Stimulated activated CD4-positive, alpha-beta T cell treated with anti-CD3 and anti-CD28 coated beads, TNF-alpha, amount 100 ng/mL, for 4 hours (primary cell): ENCODE data around the gene MLC1.

Experiments
- DNase-seq, 3 experiments: peaks; one replicate each; pipeline ENCODE4 v3.0.0-alpha.2; 2020; ENCODE audit warnings: low read depth in 3 of 3

MLC1 gene

GRCh38 chr22:50085211-50085972 lies at the start of gene MLC1:
MLC1 (minus strand) TSS chr22:50085426; CDS start chr22:50084902, 524 bp downstream.
- no peak for DNase-seq

DNA sequence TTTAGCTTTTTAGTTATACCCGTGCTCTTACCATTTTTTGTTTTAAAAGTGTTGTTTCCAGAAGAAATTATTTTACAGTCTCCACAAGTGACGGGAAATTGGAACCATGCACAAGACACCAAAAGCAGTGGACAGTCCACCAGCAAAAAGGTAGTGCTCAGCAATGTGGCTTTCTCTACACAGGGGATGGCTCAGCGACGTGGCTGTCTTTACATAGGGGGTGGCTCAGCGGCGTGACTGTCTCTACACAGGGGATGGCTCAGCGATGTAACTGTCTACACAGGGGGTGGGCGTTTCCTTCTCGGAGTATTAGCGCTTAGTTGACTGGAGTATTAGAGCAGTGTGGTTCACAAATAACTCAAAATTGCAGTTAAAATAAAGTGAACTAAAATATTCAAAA lies 49.3 kb upstream of the MLC1 start:
- DNase-seq, result no peak

DNA sequence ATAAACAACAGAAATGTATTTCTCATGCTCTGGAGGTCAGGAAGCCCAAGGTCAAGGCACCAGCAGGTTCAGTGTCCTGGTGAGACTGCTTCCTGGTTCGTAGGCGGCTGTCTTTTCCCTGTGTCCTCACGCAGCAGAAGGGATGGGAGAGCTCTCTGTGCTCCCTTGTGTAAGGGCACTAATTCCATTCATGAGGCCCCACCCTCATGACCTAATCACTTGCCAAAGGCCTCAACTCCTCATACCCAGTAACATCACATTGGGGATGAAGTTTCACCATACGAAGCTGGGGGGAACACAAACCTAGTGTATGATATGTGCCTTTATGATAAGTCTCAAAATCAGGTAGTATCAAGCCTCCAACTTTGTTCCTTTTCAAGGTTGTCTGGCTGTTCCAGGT lies 46.7 kb upstream of the MLC1 start:
- no peak for DNase-seq

DNA sequence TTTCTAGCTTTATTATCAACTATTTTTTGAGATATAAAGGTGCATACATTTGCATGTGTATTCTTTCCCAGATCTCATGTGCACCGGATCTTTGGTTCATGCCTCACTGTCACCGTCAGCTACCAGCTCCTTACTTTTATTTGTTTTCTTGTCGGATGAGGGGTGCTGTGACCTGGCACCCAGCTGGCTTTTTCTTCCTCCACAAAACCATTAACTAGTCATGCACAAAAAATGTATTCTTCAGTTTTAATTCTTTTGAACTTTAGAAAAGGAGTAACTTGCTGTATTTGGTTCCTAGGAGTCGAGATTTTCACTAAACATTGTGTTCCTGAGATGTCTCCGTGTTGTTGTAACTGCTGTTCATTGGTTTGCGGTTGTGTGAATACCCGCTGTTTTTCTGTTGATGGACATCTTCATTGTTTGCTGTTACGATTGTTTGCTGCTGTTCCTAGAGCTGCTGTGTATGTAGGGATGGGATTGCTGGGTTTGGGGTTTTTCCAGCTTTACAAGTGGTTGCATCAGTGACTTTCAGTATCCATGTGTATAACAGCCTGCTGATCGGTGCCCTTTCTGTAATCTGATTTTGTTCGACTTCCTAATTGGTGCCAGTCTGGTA lies 44.0 kb upstream of the MLC1 start:
- DNase-seq, result no peak

- DNase-seq, result no peak
Measured at GRCh38 chr22:50125029-50125428, 39.8 kb upstream of the MLC1 start.

DNA sequence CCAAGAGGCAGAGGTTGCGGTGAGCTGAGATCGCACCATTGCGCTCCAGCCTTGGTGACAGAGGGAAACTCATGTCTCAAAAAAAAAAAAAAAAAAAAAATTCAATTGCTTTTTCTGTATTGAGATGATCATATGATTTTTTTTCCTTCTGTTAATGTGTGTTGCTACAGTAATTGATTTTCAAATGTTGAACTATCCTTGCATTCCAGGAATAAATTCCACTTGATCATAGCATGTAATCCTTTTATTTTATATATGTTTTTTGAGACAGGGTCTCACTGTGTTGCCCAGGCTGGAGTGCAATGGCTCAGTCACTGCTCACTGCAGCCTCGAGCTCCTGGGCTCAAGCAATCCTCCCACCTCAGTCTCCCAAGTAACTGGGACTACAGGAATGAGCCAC lies 37.9 kb upstream of the MLC1 start:
- no peak for DNase-seq

DNA sequence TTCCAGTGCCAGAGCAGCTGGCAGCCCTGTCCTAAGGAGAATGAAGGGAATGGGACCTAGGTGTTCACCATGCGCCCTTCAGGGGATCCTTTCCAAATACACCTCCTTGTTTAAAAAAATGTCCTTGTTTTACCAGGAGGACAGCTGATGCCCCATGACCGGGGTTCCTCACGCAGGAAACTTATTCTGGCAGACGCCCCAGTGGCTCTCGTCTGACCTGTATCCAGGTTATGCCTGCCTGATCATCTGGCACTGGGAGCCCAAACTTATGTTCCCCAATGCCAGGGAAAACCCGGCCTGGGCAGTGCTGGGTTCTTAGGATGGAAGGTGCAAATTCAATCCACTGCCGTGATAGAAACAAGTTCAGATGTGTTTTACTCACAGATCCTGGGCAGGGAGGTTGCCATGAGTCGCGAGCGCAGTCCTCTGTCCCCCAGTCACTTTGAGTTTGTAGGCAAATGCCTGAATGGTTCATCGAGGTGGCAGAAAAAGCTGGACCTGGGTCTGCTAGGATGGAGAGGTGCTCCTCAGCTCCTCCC lies 36.0 kb upstream of the MLC1 start:
- DNase-seq, result no peak

- DNase-seq, result no peak
Measured at GRCh38 chr22:50119768-50120251, 34.6 kb upstream of the MLC1 start.

GRCh38 chr22:50119169-50119767 lies 34.0 kb upstream of the MLC1 start:
- no peak for DNase-seq

GRCh38 chr22:50118557-50119168 lies 33.4 kb upstream of the MLC1 start:
- DNase-seq, result no peak

DNA sequence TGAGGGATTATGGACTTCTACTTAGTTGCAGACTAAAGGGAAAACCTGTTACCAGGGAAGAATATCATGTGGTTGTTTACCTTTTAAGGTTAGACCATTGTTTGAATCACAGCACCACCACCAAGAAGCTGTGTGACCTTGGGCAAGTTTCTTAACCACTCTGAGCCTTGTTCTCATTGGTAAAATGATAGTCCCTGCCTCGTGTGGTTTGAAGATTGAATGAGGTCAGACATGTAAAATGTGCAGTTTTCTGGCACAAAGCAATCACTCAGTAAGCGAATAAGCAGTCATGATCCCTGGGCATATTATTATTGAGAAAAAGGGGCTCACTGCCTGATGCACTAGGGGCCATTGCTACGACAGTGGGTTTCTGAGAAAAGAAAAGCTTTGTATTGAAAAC lies 32.9 kb upstream of the MLC1 start:
- DNase-seq, result no peak

DNA sequence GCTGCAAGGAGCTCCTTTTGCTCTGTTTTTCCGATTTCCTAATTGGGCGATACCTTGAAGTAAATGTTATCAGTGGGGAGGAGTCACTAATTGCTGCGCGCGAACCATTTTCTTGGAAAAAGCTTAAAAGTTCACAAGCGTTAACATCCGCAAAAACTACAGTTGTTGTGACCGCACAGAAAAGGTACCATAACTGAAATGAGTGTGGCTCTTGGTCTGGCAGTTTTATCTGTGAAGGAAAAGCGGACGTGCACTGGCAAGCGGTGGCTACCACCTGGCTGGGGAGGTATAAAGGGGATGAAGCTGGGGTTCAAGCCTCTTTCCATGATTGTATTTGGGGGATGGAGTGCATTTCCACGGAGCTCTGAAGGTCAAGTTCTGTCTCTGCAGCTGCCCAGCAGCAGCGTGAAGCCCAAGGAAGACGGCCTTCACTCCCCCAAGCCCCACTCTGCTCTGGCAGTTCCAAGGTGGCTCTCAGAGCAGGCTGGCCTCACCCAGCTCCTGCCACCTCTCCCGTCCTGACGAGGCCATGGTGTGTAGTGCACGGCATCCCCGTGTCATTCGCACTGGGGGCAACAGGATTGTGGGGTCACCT lies 32.0 kb upstream of the MLC1 start:
- no peak for DNase-seq

DNA sequence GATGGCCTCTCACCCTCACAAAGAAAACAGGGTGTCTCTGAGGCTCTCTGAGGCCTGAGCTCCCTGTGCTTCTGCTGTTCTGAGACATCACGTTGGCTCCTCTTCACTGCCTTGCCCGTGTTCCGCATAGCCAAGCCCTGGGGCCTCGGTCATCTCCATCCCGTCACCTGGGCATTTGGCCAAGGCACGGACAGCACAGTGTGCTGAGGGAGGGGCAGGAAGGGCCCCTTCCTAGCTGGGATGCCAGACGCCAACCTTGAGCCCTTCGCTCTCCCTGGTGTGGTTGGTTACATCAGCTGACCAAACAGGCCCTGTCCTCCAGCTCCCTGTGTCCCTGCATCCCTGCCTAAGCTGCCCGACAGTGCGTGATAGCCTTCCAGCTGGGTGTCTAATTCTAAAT lies 30.5 kb upstream of the MLC1 start:
- DNase-seq, result no peak

DNA sequence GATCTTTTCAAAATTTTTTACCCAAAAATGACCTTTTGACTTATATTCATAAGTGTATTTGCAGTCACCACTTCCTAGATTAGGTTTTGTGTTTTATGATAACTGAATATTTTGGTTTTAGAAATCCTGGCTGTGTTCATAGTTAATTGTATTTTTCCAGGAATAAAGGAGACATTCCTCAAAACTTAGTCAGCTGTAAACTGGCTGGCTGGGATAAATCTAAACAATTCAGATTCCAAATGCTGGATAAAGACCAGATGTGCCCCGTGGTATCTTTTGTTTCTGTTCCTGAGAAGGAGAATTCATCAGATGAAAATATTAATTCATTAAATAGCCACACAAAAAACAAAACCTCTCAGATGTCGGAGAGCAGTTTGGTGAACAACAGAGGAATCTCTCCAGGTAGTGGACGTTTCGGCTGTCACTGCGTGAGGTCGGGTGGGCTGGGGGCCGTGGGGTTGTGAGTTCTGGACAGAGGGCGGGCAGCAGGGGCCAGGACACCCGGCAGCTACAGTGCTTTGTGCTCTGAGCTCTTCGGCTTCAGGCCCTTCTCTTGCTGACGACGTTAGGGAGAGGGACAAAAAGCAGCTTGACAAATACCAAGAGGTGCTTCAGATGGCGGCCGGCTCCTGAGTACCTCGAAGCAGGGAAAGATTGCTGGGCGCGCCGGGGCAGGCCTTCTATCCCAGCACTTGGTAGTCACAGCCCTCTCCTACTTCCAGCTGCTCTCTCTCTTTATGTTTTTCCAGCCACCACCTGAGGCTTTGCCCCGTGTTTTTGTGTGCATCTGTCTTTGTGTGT lies 29.2 kb upstream of the MLC1 start:
- no peak for DNase-seq

GRCh38 chr22:50112151-50113118 lies 27.2 kb upstream of the MLC1 start:
- DNase-seq, result no peak

DNA sequence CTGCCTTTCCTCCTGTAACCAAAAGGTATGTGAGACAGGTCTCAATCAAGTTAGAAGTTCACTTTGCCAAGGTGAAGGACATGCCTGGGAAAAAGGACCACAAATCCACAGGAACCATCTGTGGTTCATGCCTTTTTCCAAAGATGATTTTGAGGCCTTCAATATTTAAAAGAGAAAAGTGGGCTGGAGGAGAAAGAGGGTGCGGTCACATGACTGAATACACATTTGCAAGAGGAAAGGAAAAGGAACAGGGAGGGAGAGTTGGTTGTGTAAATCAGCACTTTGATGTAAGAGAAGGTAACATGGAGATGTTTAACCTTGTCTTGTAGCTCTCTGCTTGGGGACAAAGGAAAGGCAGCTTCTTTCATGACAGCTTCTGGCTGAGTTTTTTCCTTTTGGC lies 25.8 kb upstream of the MLC1 start:
- no peak for DNase-seq

DNA sequence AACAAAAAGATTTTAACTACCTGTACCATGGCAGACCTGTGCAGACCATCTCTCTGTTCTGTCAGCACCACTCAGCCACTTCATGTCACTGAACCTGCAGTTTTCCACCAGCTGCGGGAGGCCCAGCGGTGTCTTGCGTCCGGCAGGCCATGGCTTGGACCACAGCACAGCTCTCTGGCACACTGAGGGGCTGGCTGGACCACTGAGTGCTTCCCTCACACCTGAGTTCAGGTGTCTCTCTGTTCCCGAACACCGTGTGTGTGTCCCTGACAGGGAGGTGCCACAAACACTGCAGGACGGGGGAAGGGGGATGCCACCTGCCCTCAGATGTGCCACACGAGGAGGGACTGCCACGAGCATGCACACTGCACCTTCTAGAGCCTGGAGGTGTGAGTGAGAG lies 22.3 kb upstream of the MLC1 start:
- DNase-seq, result no peak

- no peak for DNase-seq
Measured at GRCh38 chr22:50105208-50106100, 20.2 kb upstream of the MLC1 start.

GRCh38 chr22:50104141-50104544 lies 18.9 kb upstream of the MLC1 start:
- no peak for DNase-seq
